HEK293 (cell line): Measurements from ENCODE around the gene PAIP1.

Experiments used
- CTCF ChIA-PET: fragments of 350-600 bp; formaldehyde crosslinking; extraction: SDS; loops from one replicate; lab custom pipeline; 2021; ENCODE audit warnings: antibody characterized with exemption; lab: Yijun Ruan, JAX
- POLR2A ChIA-PET: fragments of 300-600 bp; formaldehyde crosslinking; extraction: SDS; loops from one replicate; lab custom pipeline; 2020; ENCODE audit warnings: antibody characterized with exemption, inconsistent platforms; lab: Yijun Ruan, JAX
- H3K27ac ChIP-seq: fragments of 200-500 bp; sonication (Bioruptor generic); 2 replicates; pipeline ENCODE4 v1.5.1; 2014; ENCODE audit warnings: low read depth, low read length, control low read depth, inconsistent platforms; ENCODE audit errors: extremely low read depth
- H3K36me3 ChIP-seq, 2 experiments: fragments of 200-500 bp in 1 of 2; sonication (Bioruptor generic) in 1 of 2; 1 replicate in 1 of 2; 2 replicates in 1 of 2; pipeline ENCODE4 v1.5.1; 2014 to 2017; ENCODE audit warnings: inconsistent platforms in 2 of 2, low read length in 2 of 2; ENCODE audit not compliant: control insufficient read depth in 2 of 2, insufficient read depth in 1 of 2
- H3K4me1 ChIP-seq: fragments of 200-500 bp; sonication (Bioruptor generic); 2 replicates; pipeline ENCODE4 v1.5.1; 2014; ENCODE audit warnings: mild to moderate bottlenecking, low read length, inconsistent platforms; ENCODE audit not compliant: control insufficient read depth, insufficient read depth
- H3K4me3 ChIP-seq: 2 replicates; pipeline ENCODE4 v1.5.1; 2011; ENCODE audit warnings: low read depth, mild to moderate bottlenecking, control low read depth, low read length, moderate library complexity
- H3K9me3 ChIP-seq: fragments of 200-500 bp; sonication (Bioruptor generic); 2 replicates; pipeline ENCODE4 v1.5.1; 2014; ENCODE audit warnings: low read depth, low read length, inconsistent platforms; ENCODE audit not compliant: control insufficient read depth, insufficient read depth
- BCL11B ChIP-seq: fragments of 450-650 bp; formaldehyde crosslinking; IDR thresholded peaks from 2 replicates; pipeline ENCODE4 v1.5.1; 2016; ENCODE audit warnings: low read depth, missing biosample characterization, missing genetic modification characterization
- CTCF ChIP-seq: fragments of 450-650 bp; formaldehyde crosslinking; IDR thresholded peaks from 2 replicates; pipeline ENCODE4 v1.5.1; 2016; ENCODE audit warnings: missing biosample characterization, missing genetic modification characterization
- FEZF1 ChIP-seq: fragments of 450-650 bp; formaldehyde crosslinking; IDR thresholded peaks from 2 replicates; pipeline ENCODE4 v1.5.1; 2016; ENCODE audit warnings: missing biosample characterization, missing genetic modification characterization
- HIC1 ChIP-seq: fragments of 450-650 bp; formaldehyde crosslinking; IDR thresholded peaks from 2 replicates; pipeline ENCODE4 v1.5.1; 2016; ENCODE audit warnings: missing biosample characterization, missing genetic modification characterization
- MYNN ChIP-seq: fragments of 450-650 bp; formaldehyde crosslinking; IDR thresholded peaks from 2 replicates; pipeline ENCODE4 v1.5.1; 2016; ENCODE audit warnings: missing biosample characterization, missing genetic modification characterization, borderline replicate concordance
- SALL2 ChIP-seq: fragments of 450-650 bp; formaldehyde crosslinking; IDR thresholded peaks from 2 replicates; pipeline ENCODE4 v1.5.0; 2017; ENCODE audit warnings: missing biosample characterization, mild to moderate bottlenecking, missing genetic modification characterization, borderline replicate concordance
- ZBTB20 ChIP-seq: fragments of 450-650 bp; formaldehyde crosslinking; IDR thresholded peaks from 2 replicates; pipeline ENCODE4 v1.5.1; 2016; ENCODE audit warnings: missing biosample characterization, missing genetic modification characterization
- ZBTB26 ChIP-seq: fragments of 450-650 bp; formaldehyde crosslinking; optimal IDR thresholded peaks from 2 replicates; pipeline ENCODE3; 2016; ENCODE audit warnings: missing biosample characterization, mild to moderate bottlenecking, missing genetic modification characterization
- ZBTB8A ChIP-seq: fragments of 450-650 bp; formaldehyde crosslinking; IDR thresholded peaks from 2 replicates; pipeline ENCODE4 v1.5.1; 2016; ENCODE audit warnings: missing biosample characterization, missing genetic modification characterization
- ZIC2 ChIP-seq: fragments of 450-650 bp; formaldehyde crosslinking; IDR thresholded peaks from 2 replicates; pipeline ENCODE4 v1.5.1; 2016; ENCODE audit warnings: missing biosample characterization, missing genetic modification characterization
- ZNF146 ChIP-seq: fragments of 450-650 bp; formaldehyde crosslinking; IDR thresholded peaks from 2 replicates; pipeline ENCODE4 v1.5.1; 2016; ENCODE audit warnings: missing biosample characterization, missing genetic modification characterization
- ZNF248 ChIP-seq: fragments of 450-650 bp; formaldehyde crosslinking; IDR thresholded peaks from 2 replicates; pipeline ENCODE4 v1.5.1; 2017; ENCODE audit warnings: missing biosample characterization, missing genetic modification characterization
- ZNF341 ChIP-seq: fragments of 450-650 bp; formaldehyde crosslinking; IDR thresholded peaks from 2 replicates; pipeline ENCODE4; 2016; ENCODE audit warnings: low read depth, missing biosample characterization, missing genetic modification characterization
- ZNF350 ChIP-seq: fragments of 450-650 bp; formaldehyde crosslinking; IDR thresholded peaks from 2 replicates; pipeline ENCODE4 v1.5.0; 2017; ENCODE audit warnings: missing biosample characterization, mild to moderate bottlenecking, missing genetic modification characterization
- ZNF391 ChIP-seq: fragments of 450-650 bp; formaldehyde crosslinking; IDR thresholded peaks from 2 replicates; pipeline ENCODE4 v1.5.1; 2016; ENCODE audit warnings: low read depth, missing biosample characterization, missing genetic modification characterization, borderline replicate concordance
- ZNF423 ChIP-seq: fragments of 450-650 bp; formaldehyde crosslinking; IDR thresholded peaks from 2 replicates; pipeline ENCODE4 v1.5.1; 2016; ENCODE audit warnings: missing biosample characterization, missing genetic modification characterization
- ZNF510 ChIP-seq: fragments of 450-650 bp; formaldehyde crosslinking; IDR thresholded peaks from 2 replicates; pipeline ENCODE4 v1.5.1; 2018; ENCODE audit warnings: mild to moderate bottlenecking, missing genetic modification characterization, missing biosample characterization; ENCODE audit not compliant: insufficient replicate concordance
- ZNF621 ChIP-seq: fragments of 450-650 bp; formaldehyde crosslinking; IDR thresholded peaks from 2 replicates; pipeline ENCODE4 v1.5.1; 2017; ENCODE audit warnings: missing biosample characterization, missing genetic modification characterization
- ZNF629 ChIP-seq: fragments of 450-650 bp; formaldehyde crosslinking; IDR thresholded peaks from 2 replicates; pipeline ENCODE4 v1.5.1; 2017; ENCODE audit warnings: missing biosample characterization, missing genetic modification characterization
- ZNF76 ChIP-seq: fragments of 450-650 bp; formaldehyde crosslinking; IDR thresholded peaks from 2 replicates; pipeline ENCODE4; 2016; ENCODE audit warnings: low read depth, missing biosample characterization, missing genetic modification characterization, borderline replicate concordance

Gene PAIP1

GRCh38 chr5:43603344-43604217 lies 46.7 kb upstream of the PAIP1 start:
- Histone ChIP-seq H3K9me3 (no peaks in the 10 kb centered on the region), H3K27ac (peak overlapping the region; percentile 82; the same call in 1 of the 2 replicates), H3K36me3 (no peaks in the 10 kb centered on the region), H3K4me3 (peak overlapping the region; percentile 90), H3K4me1 (peaks cover 20% of the 10 kb centered on the region)
- ChIA-PET POLR2A (interaction anchor here (0.6 to 2.3 kb wide), 9 partner anchors 9 to 1672 kb away, joined by 3 to 23 read pairs (median 4); partner anchors contain the start of genes C5orf34 and TMEM267), CTCF (interaction anchor here (0.7 to 1.4 kb wide), 6 partner anchors 12 to 120 kb away, joined by 3 to 7 read pairs (median 3); partner anchors contain the start of gene TMEM267)
- TF ChIP-seq ZNF341 (tag by site-specific recombination) (peak; percentile 41; the same call in 1 of the 2 replicates), ZNF621 (tag by site-specific recombination) (no peak), ZBTB26 (tag by site-specific recombination) (peak; percentile 42), ZNF146 (peak; percentile 2; the same call in 1 of the 2 replicates), MYNN (tag by site-specific recombination) (no peak), ZBTB20 (tag by site-specific recombination) (peak; percentile 3; the same call in 1 of the 2 replicates), HIC1 (tag by site-specific recombination) (peak; percentile 70; the same call in 1 of the 2 replicates), ZNF510 (no peak), ZNF248 (no peak), BCL11B (0 out of 2 replicates have a peak, but pooled peaks have one; percentile 7), ZNF629 (no peak), SALL2 (tag by site-specific recombination) (no peak), ZNF391 (no peak), ZBTB8A (0 out of 2 replicates have a peak, but pooled peaks have one; percentile 5), ZIC2 (tag by site-specific recombination) (peak; percentile 38), ZNF423 (tag by site-specific recombination) (0 out of 2 replicates have a peak, but pooled peaks have one; percentile 11), FEZF1 (no peak), CTCF (tag by site-specific recombination) (no peak), ZNF350 (no peak), ZNF76 (tag by site-specific recombination) (no peak)
- TF ChIP-seq, all 188 proteins: peak for 9
